Naive thymus-derived CD8-positive, alpha-beta T cell (primary cell): ENCODE results near the gene CDCA4. TPM values are rescaled to one million over a fixed set of nuclear protein-coding genes. Genes with fewer than 3 reads are reported as not detected.
A peak's percentile ranks its signal among the peaks of the same experiment; 100 is the strongest.

Experiments
- ATAC-seq, 2 donors: fragments of 150-1000 bp; cut with Tn5 transposase in 1 of 2; sonication (Bioruptor Pico), chemical (Tn5 transposase) in 1 of 2; 1 replicate in 1 of 2; 2 replicates in 1 of 2; pipeline ENCODE4 v1.10.0; 2021; ENCODE audit warnings: mild to moderate bottlenecking in 2 of 2, moderate library complexity in 2 of 2
- POLR2A ChIA-PET: fragments of 350-600 bp; sonication (Branson Sonifier 250); formaldehyde crosslinking; loops from one replicate; lab custom pipeline; 2021; ENCODE audit warnings: antibody characterized with exemption; lab: Charles Lee
- DNase-seq, 10 donors: peaks; one replicate each; pipeline versions ENCODE4 v3.0.0 to v3.0.0-alpha.2; 2020 to 2022
- H3K27ac Mint-ChIP-seq, 10 donors: one replicate each; pipeline ENCODE4 v1.8.0; 2020 to 2022; ENCODE audit warnings: mild to moderate bottlenecking in 10 of 10, mixed read lengths in 10 of 10, moderate library complexity in 4 of 10, inconsistent platforms in 1 of 10
- H3K27me3 Mint-ChIP-seq, 5 donors: one replicate each; pipeline ENCODE4 v1.8.0; 2021 to 2022; ENCODE audit warnings: mixed read lengths in 5 of 5
- H3K36me3 Mint-ChIP-seq, 3 donors: one replicate each; pipeline ENCODE4 v1.8.0; 2020 to 2022; ENCODE audit warnings: mixed read lengths in 3 of 3, mild to moderate bottlenecking in 2 of 3, inconsistent platforms in 1 of 3
- H3K4me1 Mint-ChIP-seq, 4 donors: one replicate each; pipeline ENCODE4 v1.8.0; 2021 to 2022; ENCODE audit warnings: mixed read lengths in 4 of 4
- H3K4me3 Mint-ChIP-seq, 10 donors: one replicate each; pipeline ENCODE4 v1.8.0; 2020 to 2022; ENCODE audit warnings: mild to moderate bottlenecking in 10 of 10, mixed read lengths in 10 of 10, moderate library complexity in 6 of 10, inconsistent platforms in 1 of 10
- H3K9me3 Mint-ChIP-seq, 9 donors: one replicate each; pipeline ENCODE4 v1.8.0; 2020 to 2022; ENCODE audit warnings: mixed read lengths in 9 of 9, mild to moderate bottlenecking in 3 of 9, inconsistent platforms in 1 of 9, moderate library complexity in 1 of 9
- polyA plus RNA-seq, 3 donors: library from polyadenylated mRNA; unstranded; fragments of 300-500 nt; fragmentation: Illumina TruSeq; gene quantifications; one replicate each; pipeline ENCODE4 v1.2.3, GENCODE V29; 2021
- total RNA-seq, 8 experiments: library from RNA in 2 of 8; stranded (reverse) in 2 of 8; gene quantifications; one replicate each; pipeline ENCODE4 v1.2.3 and lab custom pipeline; 2021 to 2026

CDCA4 gene
- total and polyA plus RNA-seq, 5 experiments from 2014 or later, result 8.2 to 12.4 (median 11.3) TPM

- Mint-ChIP-seq H3K4me3 (no peak overlapping the region), H3K9me3 (no peaks in the 10 kb centered on the region), H3K27me3 (no peaks in the 10 kb centered on the region), H3K36me3 (peaks cover 0 to 33% (median 4%) of the 10 kb centered on the region in 3 donors), H3K27ac (peak overlapping the region in 2 of 10 donors; percentile 24 to 65), H3K4me1 (peaks cover 0 to 6% (median 3%) of the 10 kb centered on the region in 4 donors)
- DNase-seq, result no peak
- no peak for ATAC-seq
- POLR2A ChIA-PET, result no interaction called here
Measured at GRCh38 chr14:105007593-105008264, 13.2 kb downstream of the CDCA4 start.

DNA sequence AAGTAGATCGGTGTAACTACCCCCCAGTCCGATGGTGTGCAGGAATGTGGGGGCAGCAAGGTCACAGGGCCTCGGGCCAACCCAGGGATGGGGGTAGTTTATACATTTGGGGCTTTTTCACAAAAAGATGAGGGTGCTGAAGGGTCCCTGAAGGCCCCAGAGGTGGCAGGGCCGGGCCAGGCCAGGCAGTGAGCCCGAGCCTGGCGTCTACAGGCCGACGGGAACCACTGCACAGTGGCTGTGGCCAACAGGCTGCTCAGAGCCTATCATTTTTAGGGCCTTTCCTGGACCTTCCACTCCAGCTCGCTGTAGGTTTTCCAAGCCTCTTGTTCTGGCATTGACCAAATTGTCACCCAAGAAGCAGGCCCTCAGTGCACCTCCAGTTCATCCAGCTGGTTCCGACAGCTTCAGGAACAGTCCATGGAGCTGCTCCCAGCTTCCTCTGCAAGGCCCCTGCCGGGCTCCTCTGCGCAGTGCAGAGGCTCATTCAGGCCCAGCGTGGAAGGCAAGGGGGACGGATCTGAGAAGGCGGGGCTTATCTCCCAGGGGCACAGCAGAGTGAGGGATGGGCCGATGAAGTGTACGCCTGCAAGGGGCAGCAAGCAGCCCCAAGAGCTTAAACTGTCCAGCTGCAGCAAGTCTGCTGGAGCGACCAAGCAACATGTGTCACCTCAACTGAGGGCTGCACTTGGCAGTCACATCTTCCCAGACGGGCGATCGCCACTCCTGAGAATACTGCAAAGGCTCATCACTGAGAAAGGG is 13.9 kb downstream of the CDCA4 start:
- POLR2A ChIA-PET, result no interaction called here
- ATAC-seq (no peak), DNase-seq (no peak)
- Mint-ChIP-seq H3K4me3 (no peak overlapping the region), H3K27ac (peak overlapping the region in 2 of 10 donors; percentile 24 to 74), H3K9me3 (no peaks in the 10 kb centered on the region), H3K36me3 (peaks cover 0 to 33% (median 4%) of the 10 kb centered on the region in 3 donors), H3K27me3 (no peaks in the 10 kb centered on the region), H3K4me1 (peaks cover 0 to under 1% (median 0%) of the 10 kb centered on the region in 4 donors)

DNA sequence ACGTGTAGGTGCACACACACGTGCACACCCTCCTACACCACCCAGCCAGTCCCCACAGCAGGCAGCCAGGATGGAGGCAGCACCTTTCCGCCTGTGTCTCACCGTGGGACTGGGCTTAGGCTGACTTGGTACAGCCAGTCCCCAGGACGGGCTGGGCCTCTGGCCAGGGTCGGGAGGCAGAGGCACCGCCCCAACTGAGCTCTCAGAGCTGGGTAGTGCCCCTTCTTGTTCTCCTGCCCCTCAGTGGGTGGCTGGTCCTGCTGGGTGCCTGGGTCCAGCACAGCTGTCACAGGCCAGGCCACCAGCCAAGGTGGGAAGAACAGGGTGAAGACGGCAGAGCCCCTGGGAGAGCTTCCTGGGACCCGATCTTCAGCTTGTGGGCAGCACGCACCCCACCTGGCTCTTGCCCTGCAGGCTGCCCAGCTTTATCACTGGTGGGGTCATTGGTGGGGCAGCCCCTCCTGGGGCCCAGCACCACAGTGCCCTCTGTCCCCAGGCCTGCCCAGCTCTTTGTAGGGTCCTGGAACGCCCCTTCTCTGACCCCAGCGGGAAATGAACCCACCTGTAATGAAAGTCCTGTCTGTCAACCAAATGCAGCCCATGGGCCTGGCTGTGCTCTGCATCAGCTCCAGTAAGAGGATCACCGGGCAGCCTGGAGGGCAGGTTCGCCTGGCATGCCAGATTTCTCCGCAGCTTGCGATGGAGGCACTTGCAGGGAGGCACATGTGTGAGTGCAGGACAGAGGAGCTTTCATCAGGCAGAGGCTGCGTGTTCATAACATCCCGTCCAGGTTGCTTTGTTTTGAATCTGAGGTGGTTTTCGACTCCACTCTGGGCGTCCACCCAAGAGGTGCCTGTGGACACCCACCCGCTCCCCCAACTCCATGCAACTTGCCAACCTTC is 14.7 kb downstream of the CDCA4 start:
- Mint-ChIP-seq H3K36me3 (peaks cover 0 to 25% (median 4%) of the 10 kb centered on the region in 3 donors), H3K4me1 (no peaks in the 10 kb centered on the region), H3K4me3 (no peak overlapping the region), H3K27ac (peak overlapping the region in 2 of 10 donors; percentile 62 to 74), H3K9me3 (no peaks in the 10 kb centered on the region), H3K27me3 (no peaks in the 10 kb centered on the region)
- DNase-seq (no peak), ATAC-seq (no peak)
- POLR2A ChIA-PET, result no interaction called here

GRCh38 chr14:105005329-105005928 is 15.5 kb downstream of the CDCA4 start:
- no peak for ATAC-seq
- Mint-ChIP-seq H3K36me3 (peaks cover 0 to 19% (median 4%) of the 10 kb centered on the region in 3 donors), H3K9me3 (no peaks in the 10 kb centered on the region), H3K4me1 (no peaks in the 10 kb centered on the region), H3K27ac (no peak overlapping the region), H3K27me3 (no peaks in the 10 kb centered on the region), H3K4me3 (no peak overlapping the region)
- POLR2A ChIA-PET, result no interaction called here
- no peak for DNase-seq

DNA sequence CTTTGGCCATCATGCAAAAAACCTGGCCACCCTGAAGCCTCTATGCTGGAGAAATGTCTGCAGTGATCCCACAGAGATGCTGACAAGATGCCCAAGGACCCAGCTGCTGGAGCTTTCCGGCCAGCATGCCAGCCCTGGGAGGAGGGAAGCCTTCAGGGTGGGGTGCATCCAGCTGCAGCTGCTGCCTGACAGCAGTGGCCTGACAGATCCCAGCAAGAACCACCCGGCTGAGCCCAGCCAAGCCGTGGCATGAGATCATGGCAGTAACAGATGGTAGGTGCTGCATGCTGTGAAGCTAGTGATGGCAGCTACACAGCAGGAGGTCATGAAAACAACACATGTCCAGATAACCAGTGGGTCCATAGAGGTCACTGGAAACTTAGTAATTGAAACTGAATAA is 21.5 kb downstream of the CDCA4 start:
- no peak overlapping the region for H3K27ac Mint-ChIP-seq
- DNase-seq, result no peak
- POLR2A ChIA-PET, result no interaction called here

GRCh38 chr14:104998801-104999200 is 22.1 kb downstream of the CDCA4 start:
- POLR2A ChIA-PET, result no interaction called here
- Mint-ChIP-seq H3K27ac (no peak overlapping the region), H3K4me3 (no peak overlapping the region), H3K36me3 (no peaks in the 10 kb centered on the region), H3K9me3 (no peaks in the 10 kb centered on the region), H3K4me1 (no peaks in the 10 kb centered on the region), H3K27me3 (no peaks in the 10 kb centered on the region)
- no peak for DNase-seq
- no peak for ATAC-seq

More for the DNA sequence above, 21.5 kb downstream of the CDCA4 start:
- no peaks in the 10 kb centered on the region for H3K4me1 Mint-ChIP-seq
- H3K27me3 Mint-ChIP-seq, result no peaks in the 10 kb centered on the region
- H3K9me3 Mint-ChIP-seq, result no peaks in the 10 kb centered on the region
- H3K4me3 Mint-ChIP-seq, result no peak overlapping the region
- no peaks in the 10 kb centered on the region for H3K36me3 Mint-ChIP-seq
- ATAC-seq, result no peak

GRCh38 chr14:104996483-104996882 is 24.4 kb downstream of the CDCA4 start:
- Mint-ChIP-seq H3K27me3 (no peaks in the 10 kb centered on the region), H3K4me1 (peaks cover 0 to 3% (median 0%) of the 10 kb centered on the region in 4 donors), H3K27ac (no peak overlapping the region), H3K9me3 (no peaks in the 10 kb centered on the region), H3K36me3 (no peaks in the 10 kb centered on the region), H3K4me3 (no peak overlapping the region)
- ATAC-seq (no peak), DNase-seq (no peak)
- POLR2A ChIA-PET, result no interaction called here

DNA sequence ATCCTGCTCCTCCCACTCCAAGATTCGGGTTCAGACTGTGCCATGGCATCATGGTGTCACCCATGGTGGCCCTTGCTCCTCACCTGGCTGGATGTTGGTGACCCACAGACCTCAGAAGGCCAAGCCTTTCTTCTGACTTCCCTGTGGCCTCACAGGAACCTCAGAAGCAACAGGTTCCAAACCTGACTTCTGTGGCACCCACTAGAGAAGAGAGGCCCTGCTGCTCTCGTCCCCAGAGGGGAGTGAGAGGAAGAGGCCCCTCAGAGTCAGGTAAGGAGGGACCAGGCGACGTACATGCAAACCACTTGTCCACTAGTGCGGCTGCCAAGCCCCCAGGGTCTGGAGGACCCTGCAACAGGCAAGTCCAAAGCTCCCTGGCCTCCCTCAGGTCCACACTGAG is 24.9 kb downstream of the CDCA4 start:
- Mint-ChIP-seq H3K4me1 (peaks cover 0 to 3% (median 0%) of the 10 kb centered on the region in 4 donors), H3K27ac (no peak overlapping the region), H3K27me3 (no peaks in the 10 kb centered on the region), H3K9me3 (no peaks in the 10 kb centered on the region), H3K4me3 (no peak overlapping the region), H3K36me3 (no peaks in the 10 kb centered on the region)
- POLR2A ChIA-PET, result no interaction called here
- no peak for ATAC-seq
- no peak for DNase-seq

- Mint-ChIP-seq H3K36me3 (no peaks in the 10 kb centered on the region), H3K4me1 (peaks cover 0 to 3% (median 0%) of the 10 kb centered on the region in 4 donors), H3K9me3 (no peaks in the 10 kb centered on the region), H3K27ac (peak overlapping the region in 2 of 10 donors; percentile 31 to 76), H3K27me3 (no peaks in the 10 kb centered on the region), H3K4me3 (no peak overlapping the region)
- POLR2A ChIA-PET, result no interaction called here
- ATAC-seq (no peak), DNase-seq (no peak)
Measured at GRCh38 chr14:104994978-104995377, 25.9 kb downstream of the CDCA4 start.

DNA sequence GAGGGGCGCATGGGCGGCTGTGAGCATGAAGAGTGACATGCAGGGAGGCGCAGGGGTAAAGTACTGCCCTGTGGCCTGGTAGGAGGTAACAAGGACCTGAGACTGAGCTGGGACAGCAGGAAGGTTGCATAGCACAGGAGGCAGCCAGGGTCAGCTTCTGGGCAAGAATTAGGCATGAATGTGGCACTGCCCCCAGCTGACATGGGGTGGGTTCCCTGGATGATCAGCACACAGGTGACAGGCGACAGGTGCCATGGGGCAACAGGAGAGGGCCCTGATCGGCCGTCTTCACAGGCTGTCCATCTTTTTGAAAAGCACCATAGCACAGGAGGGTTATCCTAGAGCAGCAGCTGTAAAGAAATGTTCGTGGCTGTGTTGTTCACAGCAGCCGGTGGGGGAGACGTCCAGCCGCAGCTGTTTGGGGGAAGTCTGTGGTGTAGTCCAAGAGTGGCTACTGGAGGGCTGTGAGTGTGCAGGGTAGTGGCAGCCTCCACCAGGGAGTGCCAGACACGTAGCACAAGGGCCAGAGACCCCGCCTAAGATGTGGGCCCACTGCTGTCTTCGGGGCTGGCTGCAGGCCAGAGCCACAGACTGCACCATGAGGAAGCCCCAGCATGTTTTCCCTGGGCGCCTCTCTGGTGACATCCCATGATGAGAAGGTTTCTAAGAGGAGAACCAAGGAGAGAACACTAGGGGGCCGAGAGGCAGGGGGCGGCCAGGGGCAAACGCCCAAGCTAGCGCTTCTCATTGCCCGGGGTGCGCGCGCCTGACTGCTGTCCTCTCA is 26.9 kb downstream of the CDCA4 start:
- ATAC-seq (no peak), DNase-seq (no peak)
- POLR2A ChIA-PET, result interaction anchor here (1.1 kb wide), 1 partner anchor 27 kb away, joined by 3 read pairs; the partner anchor contains the start of gene CDCA4
- Mint-ChIP-seq H3K36me3 (no peaks in the 10 kb centered on the region), H3K9me3 (no peaks in the 10 kb centered on the region), H3K4me3 (no peak overlapping the region), H3K4me1 (peaks cover 0 to 3% (median 0%) of the 10 kb centered on the region in 4 donors), H3K27ac (peak overlapping the region in 2 of 10 donors; percentile 49 to 50), H3K27me3 (no peaks in the 10 kb centered on the region)

- Mint-ChIP-seq H3K27ac (peak overlapping the region in 2 of 10 donors; percentile 49), H3K4me3 (no peak overlapping the region), H3K36me3 (no peaks in the 10 kb centered on the region), H3K27me3 (no peaks in the 10 kb centered on the region), H3K4me1 (peaks cover 0 to 3% (median 0%) of the 10 kb centered on the region in 4 donors), H3K9me3 (no peaks in the 10 kb centered on the region)
- ATAC-seq, result no peak
- DNase-seq, result no peak
- POLR2A ChIA-PET, result interaction anchor here (1.1 kb wide), 1 partner anchor 27 kb away, joined by 3 read pairs; the partner anchor contains the start of gene CDCA4
Measured at GRCh38 chr14:104993306-104993705, 27.6 kb downstream of the CDCA4 start.
